ENCODE results near the gene GALNT18. TPM values are rescaled to one million over a fixed set of nuclear protein-coding genes. Genes with fewer than 3 reads are reported as not detected.

GALNT18 gene
- polyA plus RNA-seq, 1 donor (not counting 4 experiments of a cell fraction or from before 2014, with no cell fraction given): 27.2 TPM

- H3K79me2 ChIP-seq (ENCODE audit: control insufficient read depth, insufficient read depth, low read length): peaks cover 41% of the 10 kb centered on the region
- H3K9me1 ChIP-seq (ENCODE audit: control insufficient read depth, extremely low read depth, insufficient read depth, low read length): no peaks in the 10 kb centered on the region
- H4K20me1 ChIP-seq (ENCODE audit: control insufficient read depth, extremely low read depth, insufficient read depth, low read length): no peaks in the 10 kb centered on the region
- no peak overlapping the region for H3K27ac ChIP-seq (ENCODE audit: control insufficient read depth, insufficient read depth, low read length)
- H3K27me3 ChIP-seq (ENCODE audit: control insufficient read depth, extremely low read depth, insufficient read depth, low read length): no peaks in the 10 kb centered on the region
- no peak for FAIRE-seq
- peaks cover 0 to 2% of the 10 kb centered on the region in 2 experiments for H3K36me3 ChIP-seq (ENCODE audit: control insufficient read depth in 2 of 2, extremely low read depth in 1 of 2, insufficient read depth in 2 of 2, low read length in 2 of 2)
- H3K9me3 ChIP-seq (ENCODE audit: control insufficient read depth, low read depth, low read length): no peaks in the 10 kb centered on the region
- peak overlapping the region; percentile 52 for H3K4me2 ChIP-seq (ENCODE audit: control insufficient read depth, extremely low read depth, insufficient read depth, low read depth, low read length)
- dilution Hi-C loops (cut with MboI; ENCODE audit: extremely low pct_ligation_motif_present, low sequenced_read_pairs): no loop called here
- H3K4me1 ChIP-seq (ENCODE audit: control insufficient read depth, extremely low read depth, insufficient read depth, low read length): peaks cover 30% of the 10 kb centered on the region
- H2AFZ ChIP-seq (ENCODE audit: control insufficient read depth, low read length): no peak overlapping the region
- no peak for TF ChIP-seq EZH2 (IDR thresholded peaks at IDR 0.05; ENCODE audit: low read length)
- no peak for TF ChIP-seq CTCF (optimal IDR thresholded peaks at IDR 0.05 in 1 of 3, IDR thresholded peaks at IDR 0.05 in 1 of 3, conservative IDR thresholded peaks at IDR 0.05 in 1 of 3; ENCODE audit: extremely low read depth in 1 of 3, insufficient read depth in 2 of 3, low read length in 3 of 3)
- no peak for DNase-seq (ENCODE audit: low read depth, low spot score)
- H3K4me3 ChIP-seq (ENCODE audit: control insufficient read depth in 2 of 3, extremely low read depth in 1 of 3, insufficient read depth in 2 of 3, low read depth in 1 of 3, low read length in 3 of 3): no peak overlapping the region
- H3K9ac ChIP-seq (ENCODE audit: control insufficient read depth, extremely low read depth, insufficient read depth, low read length): no peak overlapping the region
Observed at GRCh38 chr11:11588891-11589290, 32.9 kb downstream of the GALNT18 start.

GRCh38 chr11:11588243-11588642 lies 33.6 kb downstream of the GALNT18 start:
- Histone ChIP-seq H3K9me3 (ENCODE audit: control insufficient read depth, low read depth, low read length) (no peaks in the 10 kb centered on the region), H3K36me3 (ENCODE audit: control insufficient read depth in 2 of 2, extremely low read depth in 1 of 2, insufficient read depth in 2 of 2, low read length in 2 of 2) (peaks cover 0 to 2% of the 10 kb centered on the region in 2 experiments), H2AFZ (ENCODE audit: control insufficient read depth, low read length) (no peak overlapping the region), H3K79me2 (ENCODE audit: control insufficient read depth, insufficient read depth, low read length) (peaks cover 46% of the 10 kb centered on the region), H3K4me3 (ENCODE audit: control insufficient read depth in 2 of 3, extremely low read depth in 1 of 3, insufficient read depth in 2 of 3, low read depth in 1 of 3, low read length in 3 of 3) (no peak overlapping the region), H3K27me3 (ENCODE audit: control insufficient read depth, extremely low read depth, insufficient read depth, low read length) (no peaks in the 10 kb centered on the region), H3K9ac (ENCODE audit: control insufficient read depth, extremely low read depth, insufficient read depth, low read length) (no peak overlapping the region), H3K27ac (ENCODE audit: control insufficient read depth, insufficient read depth, low read length) (no peak overlapping the region), H3K9me1 (ENCODE audit: control insufficient read depth, extremely low read depth, insufficient read depth, low read length) (no peaks in the 10 kb centered on the region), H3K4me1 (ENCODE audit: control insufficient read depth, extremely low read depth, insufficient read depth, low read length) (peaks cover 35% of the 10 kb centered on the region), H4K20me1 (ENCODE audit: control insufficient read depth, extremely low read depth, insufficient read depth, low read length) (no peaks in the 10 kb centered on the region), H3K4me2 (ENCODE audit: control insufficient read depth, extremely low read depth, insufficient read depth, low read depth, low read length) (peak overlapping the region; percentile 52)
- DNase-seq (ENCODE audit: low read depth, low spot score): no peak
- dilution Hi-C loops (cut with MboI; ENCODE audit: extremely low pct_ligation_motif_present, low sequenced_read_pairs): no loop called here
- FAIRE-seq: peak; percentile 83
- TF ChIP-seq CTCF (optimal IDR thresholded peaks at IDR 0.05 in 1 of 3, IDR thresholded peaks at IDR 0.05 in 1 of 3, conservative IDR thresholded peaks at IDR 0.05 in 1 of 3; ENCODE audit: extremely low read depth in 1 of 3, insufficient read depth in 2 of 3, low read length in 3 of 3) (no peak), EZH2 (IDR thresholded peaks at IDR 0.05; ENCODE audit: low read length) (no peak)

All from keratinocyte (primary cell).